ENCODE measurements around the gene PLA2G4A. TPM values are rescaled to one million over a fixed set of nuclear protein-coding genes. Genes with fewer than 3 reads are reported as not detected.

PLA2G4A gene
- polyA plus RNA-seq, 1 donor from 2014 or later, result not detected

DNA sequence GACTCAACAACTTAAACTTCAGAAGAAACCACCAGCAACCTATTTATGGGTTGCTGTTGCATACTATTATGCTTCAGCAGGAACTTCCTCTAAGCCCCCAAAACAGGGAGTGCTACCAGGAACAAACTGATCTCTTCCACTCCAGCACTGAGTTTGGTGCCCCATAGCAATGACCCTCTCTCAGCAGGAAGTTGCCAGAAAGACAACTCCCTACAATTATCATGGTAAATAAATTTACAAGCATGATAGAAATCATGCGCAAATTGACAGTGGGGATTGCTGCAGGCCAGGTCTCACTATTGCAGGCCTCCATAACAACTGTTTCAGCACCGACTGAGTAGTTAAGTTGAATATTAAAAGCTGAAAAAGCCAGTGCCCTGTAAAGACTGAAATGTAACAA is 180.6 kb downstream of the PLA2G4A start:
- H3K79me2 ChIP-seq (replicated peaks; ENCODE audit: insufficient read depth, low read length), result no peaks in the 10 kb centered on the region
- H3K9ac ChIP-seq (ENCODE audit: low read length), result no peak overlapping the region
- no peaks in the 10 kb centered on the region for H3K9me2 ChIP-seq (ENCODE audit: insufficient read depth, low read length)
- H3F3A ChIP-seq (ENCODE audit: insufficient read depth, low read length, poor library complexity, severe bottlenecking), result no peaks in the 10 kb centered on the region
- no peaks in the 10 kb centered on the region for H3K36me3 ChIP-seq (ENCODE audit: insufficient read depth, low read length)
- H3K27ac ChIP-seq (ENCODE audit: low read length), result no peak overlapping the region
- no peak overlapping the region for H3K4me2 ChIP-seq (ENCODE audit: low read length)
- no peak for TF ChIP-seq EP300 (conservative IDR thresholded peaks at IDR 0.05; ENCODE audit: poor library complexity, severe bottlenecking)
- TF ChIP-seq TAF1 (IDR thresholded peaks at IDR 0.05; ENCODE audit: low read depth), result no peak
- TF ChIP-seq SMC3 (conservative IDR thresholded peaks at IDR 0.05; ENCODE audit: poor library complexity), result no peak
- no peak for TF ChIP-seq EZH2 (IDR thresholded peaks at IDR 0.05; ENCODE audit: borderline replicate concordance, insufficient read depth, low read length, poor library complexity, severe bottlenecking)
- no peak for TF ChIP-seq MXI1 (conservative IDR thresholded peaks at IDR 0.05; ENCODE audit: poor library complexity, severe bottlenecking)
- H4K20me1 ChIP-seq (ENCODE audit: insufficient read depth), result no peaks in the 10 kb centered on the region
- no peak overlapping the region for H3K4me3 ChIP-seq (ENCODE audit: low read length)
- H3K9me3 ChIP-seq (ENCODE audit: low read length), result no peaks in the 10 kb centered on the region
- no peaks in the 10 kb centered on the region for H3K27me3 ChIP-seq (ENCODE audit: insufficient read depth, low read depth, low read length)
- H2AFZ ChIP-seq (ENCODE audit: low read depth, low read length), result no peak overlapping the region

DNA sequence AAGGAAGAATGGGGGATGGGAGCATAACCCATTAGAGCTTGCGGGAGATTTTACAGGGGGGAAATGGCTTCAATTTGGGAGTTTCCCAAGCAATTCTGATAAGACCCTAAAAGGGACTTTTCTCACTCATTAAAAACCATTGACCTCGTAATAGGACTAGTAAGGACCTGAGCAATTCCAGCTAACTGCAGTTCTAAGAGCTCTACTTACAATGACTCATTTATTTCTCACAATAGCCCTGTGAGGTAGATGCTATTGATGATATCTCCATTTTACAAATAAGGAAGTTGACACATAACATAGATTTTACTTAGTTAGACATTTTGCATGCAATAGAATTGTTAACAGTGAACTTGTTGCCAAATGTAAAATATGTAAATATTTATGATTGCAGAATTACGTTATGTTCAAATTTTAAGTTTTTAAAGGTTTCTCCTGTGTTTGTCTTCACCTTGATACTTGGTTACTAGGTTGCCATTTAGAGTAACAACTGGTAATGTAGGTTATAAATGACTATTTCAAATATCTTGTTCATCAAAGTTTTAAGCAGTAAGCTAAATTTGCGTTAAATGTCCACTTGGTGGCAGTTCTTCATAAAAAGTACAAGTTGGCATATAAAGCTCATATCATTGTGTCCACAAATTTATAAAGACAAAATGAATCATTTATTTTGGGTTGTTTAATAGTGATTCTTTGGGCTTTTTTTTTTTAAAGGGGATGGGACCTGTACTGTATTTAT is 182.0 kb downstream of the PLA2G4A start:
- no peaks in the 10 kb centered on the region for H3K79me2 ChIP-seq (replicated peaks; ENCODE audit: insufficient read depth, low read length)
- H3K4me2 ChIP-seq (ENCODE audit: low read length), result no peak overlapping the region
- H3K4me3 ChIP-seq (ENCODE audit: low read length), result no peak overlapping the region
- no peaks in the 10 kb centered on the region for H4K20me1 ChIP-seq (ENCODE audit: insufficient read depth)
- no peaks in the 10 kb centered on the region for H3K27me3 ChIP-seq (ENCODE audit: insufficient read depth, low read depth, low read length)
- TF ChIP-seq CTCF (IDR thresholded peaks at IDR 0.05; ENCODE audit: poor library complexity, severe bottlenecking), result no peak
- no peak for TF ChIP-seq EZH2 (IDR thresholded peaks at IDR 0.05; ENCODE audit: borderline replicate concordance, insufficient read depth, low read length, poor library complexity, severe bottlenecking)
- TF ChIP-seq POLR2AphosphoS5 (IDR thresholded peaks at IDR 0.05), result no peak
- TF ChIP-seq SMC3 (conservative IDR thresholded peaks at IDR 0.05; ENCODE audit: poor library complexity), result no peak
- TF ChIP-seq TAF1 (IDR thresholded peaks at IDR 0.05; ENCODE audit: low read depth), result no peak
- TF ChIP-seq RAD21 (conservative IDR thresholded peaks at IDR 0.05), result no peak
- H3K9me2 ChIP-seq (ENCODE audit: insufficient read depth, low read length), result no peaks in the 10 kb centered on the region
- H3F3A ChIP-seq (ENCODE audit: insufficient read depth, low read length, poor library complexity, severe bottlenecking), result no peaks in the 10 kb centered on the region
- no peak overlapping the region for H3K27ac ChIP-seq (ENCODE audit: low read length)
- H3K9me3 ChIP-seq (ENCODE audit: low read length), result no peaks in the 10 kb centered on the region
- H3K36me3 ChIP-seq (ENCODE audit: insufficient read depth, low read length), result no peaks in the 10 kb centered on the region
- no peak overlapping the region for H3K9ac ChIP-seq (ENCODE audit: low read length)
- no peak overlapping the region for H2AFZ ChIP-seq (ENCODE audit: low read depth, low read length)

DNA sequence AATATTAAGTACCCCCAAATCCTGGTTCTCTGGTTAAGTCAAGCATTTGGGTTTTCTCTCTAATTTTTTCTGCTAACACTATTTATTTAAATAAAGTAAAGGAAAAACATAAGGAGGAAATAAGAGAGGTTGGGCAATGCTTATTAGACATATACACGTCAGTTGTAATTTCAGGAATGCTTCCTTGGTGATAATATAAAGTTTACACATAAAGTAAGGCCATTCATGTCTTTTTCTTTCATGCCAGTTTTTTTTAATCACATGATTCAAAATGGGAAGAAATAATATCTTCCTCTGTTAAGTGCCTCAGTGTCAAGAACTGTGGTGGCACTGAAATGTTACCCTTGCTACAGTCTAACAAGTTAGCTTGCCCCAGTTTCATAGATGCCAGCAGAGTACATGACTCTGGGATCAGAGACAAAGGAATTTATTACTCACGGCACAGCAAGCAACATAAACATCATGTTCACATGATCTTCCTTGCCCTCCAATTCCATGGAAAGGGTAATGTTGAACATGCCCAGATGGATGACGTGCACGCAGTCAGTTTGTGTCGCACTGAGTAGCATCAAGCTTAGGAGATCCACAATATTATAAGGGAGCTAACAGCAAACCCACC is 184.9 kb downstream of the PLA2G4A start:
- H2AFZ ChIP-seq (ENCODE audit: low read depth, low read length), result no peak overlapping the region
- H3K9me2 ChIP-seq (ENCODE audit: insufficient read depth, low read length), result no peaks in the 10 kb centered on the region
- no peak overlapping the region for H3K4me2 ChIP-seq (ENCODE audit: low read length)
- no peaks in the 10 kb centered on the region for H3K36me3 ChIP-seq (ENCODE audit: insufficient read depth, low read length)
- TF ChIP-seq EZH2 (IDR thresholded peaks at IDR 0.05; ENCODE audit: borderline replicate concordance, insufficient read depth, low read length, poor library complexity, severe bottlenecking) (no peak), SMC3 (conservative IDR thresholded peaks at IDR 0.05; ENCODE audit: poor library complexity) (no peak), TAF1 (IDR thresholded peaks at IDR 0.05; ENCODE audit: low read depth) (no peak), EP300 (conservative IDR thresholded peaks at IDR 0.05; ENCODE audit: poor library complexity, severe bottlenecking) (no peak)
- no peaks in the 10 kb centered on the region for H4K20me1 ChIP-seq (ENCODE audit: insufficient read depth)
- no peak overlapping the region for H3K4me3 ChIP-seq (ENCODE audit: low read length)
- no peak overlapping the region for H3K27ac ChIP-seq (ENCODE audit: low read length)
- H3K27me3 ChIP-seq (ENCODE audit: insufficient read depth, low read depth, low read length), result no peaks in the 10 kb centered on the region
- H3K79me2 ChIP-seq (replicated peaks; ENCODE audit: insufficient read depth, low read length), result no peaks in the 10 kb centered on the region
- H3F3A ChIP-seq (ENCODE audit: insufficient read depth, low read length, poor library complexity, severe bottlenecking), result no peaks in the 10 kb centered on the region
- no peak overlapping the region for H3K9ac ChIP-seq (ENCODE audit: low read length)
- H3K9me3 ChIP-seq (ENCODE audit: low read length), result no peaks in the 10 kb centered on the region

Data from neural cell (in vitro differentiated cells).